Activated B cell treated with CpG ODN at 0.5 μM for 24 hours (primary cell): ENCODE results near the gene MLLT3. TPM values are rescaled to one million over a fixed set of nuclear protein-coding genes. Genes with fewer than 3 reads are reported as not detected.

Experiments used
- ATAC-seq: fragments of 200-7000 bp; cut with Tn5 transposase; one replicate; pipeline ENCODE4 v1.10.0; 2021; ENCODE audit warnings: low read depth, mild to moderate bottlenecking, moderate library complexity
- CTCF ChIA-PET: fragments of 350-600 bp; sonication (Branson Sonifier 250); formaldehyde crosslinking; loops from one replicate; lab custom pipeline; 2021; ENCODE audit warnings: antibody characterized with exemption; lab: Charles Lee
- POLR2A ChIA-PET: fragments of 350-600 bp; sonication (Branson Sonifier 250); formaldehyde crosslinking; loops from one replicate; lab custom pipeline; 2021; ENCODE audit warnings: antibody characterized with exemption; lab: Charles Lee
- DNase-seq: peaks from one replicate; pipeline ENCODE4 v3.0.0; 2022
- H3K27ac Mint-ChIP-seq: one replicate; pipeline ENCODE4 v1.8.0; 2020; ENCODE audit warnings: mixed read lengths
- H3K27me3 Mint-ChIP-seq: one replicate; pipeline ENCODE4 v1.8.0; 2021; ENCODE audit warnings: mixed read lengths
- H3K36me3 Mint-ChIP-seq: one replicate; pipeline ENCODE4 v1.8.0; 2021; ENCODE audit warnings: low read depth, mixed read lengths
- H3K4me1 Mint-ChIP-seq: one replicate; pipeline ENCODE4 v1.8.0; 2021; ENCODE audit warnings: mixed read lengths
- H3K4me3 Mint-ChIP-seq: one replicate; pipeline ENCODE4 v1.8.0; 2020; ENCODE audit warnings: mild to moderate bottlenecking, mixed read lengths
- H3K9me3 Mint-ChIP-seq: one replicate; pipeline ENCODE4 v1.8.0; 2020; ENCODE audit warnings: mixed read lengths
- intact Hi-C: fragments of 100-400 bp; cut with micrococcal nuclease; formaldehyde crosslinking; loops from one replicate; pipeline ENCODE4 v1.15.1; 2024
- total RNA-seq: library from RNA; stranded (reverse); gene quantifications from 2 replicates; pipeline ENCODE4 v1.2.3, GENCODE V29; 2022
- TF ChIP-seq, protein P1 (sequence below): fragments of 200-600 bp; IDR thresholded peaks from one replicate; pipeline ENCODE4 v1.8.0; 2022; ENCODE audit warnings: antibody characterized with exemption, mild to moderate bottlenecking

The MLLT3 gene
- 1.4 and 1.5 TPM in 2 replicates for total RNA-seq

GRCh38 chr9:20622330-20623020 is at the start of gene MLLT3:
MLLT3 (minus strand) TSS chr9:20622499.
- ATAC-seq, result peak; percentile 88

GRCh38 chr9:20671635-20672034 is 49.3 kb upstream of the MLLT3 start:
- Mint-ChIP-seq H3K9me3 (no peaks in the 10 kb centered on the region), H3K36me3 (peaks cover 2% of the 10 kb centered on the region), H3K4me1 (no peaks in the 10 kb centered on the region), H3K27ac (no peak overlapping the region), H3K4me3 (no peak overlapping the region), H3K27me3 (peaks cover under 1% of the 10 kb centered on the region)
- DNase-seq (no peak), ATAC-seq (no peak)
- ChIA-PET CTCF (no interaction called here), POLR2A (no interaction called here)
- TF ChIP-seq, protein P1, sequence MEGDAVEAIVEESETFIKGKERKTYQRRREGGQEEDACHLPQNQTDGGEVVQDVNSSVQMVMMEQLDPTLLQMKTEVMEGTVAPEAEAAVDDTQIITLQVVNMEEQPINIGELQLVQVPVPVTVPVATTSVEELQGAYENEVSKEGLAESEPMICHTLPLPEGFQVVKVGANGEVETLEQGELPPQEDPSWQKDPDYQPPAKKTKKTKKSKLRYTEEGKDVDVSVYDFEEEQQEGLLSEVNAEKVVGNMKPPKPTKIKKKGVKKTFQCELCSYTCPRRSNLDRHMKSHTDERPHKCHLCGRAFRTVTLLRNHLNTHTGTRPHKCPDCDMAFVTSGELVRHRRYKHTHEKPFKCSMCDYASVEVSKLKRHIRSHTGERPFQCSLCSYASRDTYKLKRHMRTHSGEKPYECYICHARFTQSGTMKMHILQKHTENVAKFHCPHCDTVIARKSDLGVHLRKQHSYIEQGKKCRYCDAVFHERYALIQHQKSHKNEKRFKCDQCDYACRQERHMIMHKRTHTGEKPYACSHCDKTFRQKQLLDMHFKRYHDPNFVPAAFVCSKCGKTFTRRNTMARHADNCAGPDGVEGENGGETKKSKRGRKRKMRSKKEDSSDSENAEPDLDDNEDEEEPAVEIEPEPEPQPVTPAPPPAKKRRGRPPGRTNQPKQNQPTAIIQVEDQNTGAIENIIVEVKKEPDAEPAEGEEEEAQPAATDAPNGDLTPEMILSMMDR, result no peak
- intact Hi-C loops, result no loop called here

More at GRCh38 chr9:20622330-20623020, at the start of gene MLLT3:
- CTCF ChIA-PET, result interaction anchor here (1.0 to 2.1 kb wide), 6 partner anchors 10 to 489 kb away, joined by 3 to 14 read pairs (median 6); partner anchors contain the start of gene FOCAD
- H3K4me1 Mint-ChIP-seq, result peaks cover 37% of the 10 kb centered on the region
- POLR2A ChIA-PET, result interaction anchor here (0.6 to 2.1 kb wide), 10 partner anchors 10 to 621 kb away, joined by 3 to 22 read pairs (median 4); partner anchors contain the start of gene FOCAD
- H3K27ac Mint-ChIP-seq, result peak within 1 kb of the TSS; percentile 80
- peak; percentile 87 for DNase-seq
- H3K36me3 Mint-ChIP-seq, result peaks cover 4% of the 10 kb centered on the region
- intact Hi-C loops, result loop anchor here (1.0 to 10.0 kb wide), 14 partner anchors 10 to 1622 kb away; partner anchors contain the start of genes DENND4C, FOCAD, HACD4 and MTAP
- TF ChIP-seq, protein P1, result no peak
- peak within 1 kb of the TSS; percentile 92 for H3K4me3 Mint-ChIP-seq
- peaks cover 17% of the 10 kb centered on the region for H3K27me3 Mint-ChIP-seq
- H3K9me3 Mint-ChIP-seq, result no peaks in the 10 kb centered on the region

DNA sequence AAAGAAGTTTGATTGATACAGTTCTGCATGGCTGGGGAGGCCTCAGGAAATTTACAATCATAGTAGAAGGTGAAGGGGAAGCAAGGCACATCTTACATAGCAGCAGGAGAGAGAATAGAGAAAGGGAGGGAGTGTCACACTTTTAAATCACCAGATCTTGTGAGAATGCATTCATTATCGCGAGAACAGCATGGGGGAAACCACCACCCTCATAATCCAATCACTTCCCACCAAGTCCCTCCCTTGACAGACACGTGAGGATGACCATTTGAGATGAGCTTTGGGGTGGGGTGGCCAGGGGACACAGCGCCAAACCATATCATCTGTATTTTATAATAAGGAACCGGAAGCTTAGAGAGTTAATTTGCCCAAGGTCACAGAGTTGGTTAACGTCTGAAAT is 48.1 kb upstream of the MLLT3 start:
- POLR2A ChIA-PET, result no interaction called here

DNA sequence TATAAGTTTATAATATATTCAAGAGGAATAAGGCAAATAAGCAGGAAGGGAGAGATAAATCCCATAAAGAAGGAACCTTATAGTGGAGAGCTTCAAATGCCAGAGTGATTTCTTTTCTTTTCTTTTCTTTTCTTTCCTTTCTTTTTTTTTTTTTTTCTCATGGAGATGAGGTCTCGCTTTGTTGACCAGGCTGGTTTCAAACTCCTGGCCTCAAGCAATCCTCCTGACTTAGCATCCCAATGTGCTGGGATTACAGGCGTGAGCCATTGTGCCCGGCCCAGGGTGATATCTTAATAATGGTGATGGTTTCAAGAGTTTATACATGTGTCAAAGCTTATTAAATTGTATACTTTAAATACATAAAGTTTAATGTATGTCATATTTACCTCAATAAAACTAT is 42.2 kb upstream of the MLLT3 start:
- CTCF ChIA-PET, result no interaction called here

More for the DNA sequence above, 48.1 kb upstream of the MLLT3 start:
- no peak overlapping the region for H3K4me3 Mint-ChIP-seq
- TF ChIP-seq, protein P1, result no peak
- no peaks in the 10 kb centered on the region for H3K9me3 Mint-ChIP-seq
- peaks cover 2% of the 10 kb centered on the region for H3K36me3 Mint-ChIP-seq
- H3K27me3 Mint-ChIP-seq, result peaks cover 4% of the 10 kb centered on the region
- DNase-seq (no peak), ATAC-seq (no peak)
- intact Hi-C loops, result no loop called here
- no peaks in the 10 kb centered on the region for H3K4me1 Mint-ChIP-seq
- CTCF ChIA-PET, result no interaction called here
- H3K27ac Mint-ChIP-seq, result no peak overlapping the region

GRCh38 chr9:20663133-20663532 is 40.8 kb upstream of the MLLT3 start:
- TF ChIP-seq, protein P1, result no peak
- no peaks in the 10 kb centered on the region for H3K36me3 Mint-ChIP-seq
- intact Hi-C loops, result no loop called here
- H3K27ac Mint-ChIP-seq, result no peak overlapping the region
- no peak overlapping the region for H3K4me3 Mint-ChIP-seq
- peaks cover 4% of the 10 kb centered on the region for H3K27me3 Mint-ChIP-seq
- DNase-seq (no peak), ATAC-seq (no peak)
- CTCF ChIA-PET, result no interaction called here
- H3K9me3 Mint-ChIP-seq, result no peaks in the 10 kb centered on the region
- POLR2A ChIA-PET, result no interaction called here
- H3K4me1 Mint-ChIP-seq, result no peaks in the 10 kb centered on the region

More for the DNA sequence above, 42.2 kb upstream of the MLLT3 start:
- intact Hi-C loops, result no loop called here
- POLR2A ChIA-PET, result no interaction called here
- no peak for DNase-seq
- H3K27me3 Mint-ChIP-seq, result peaks cover 4% of the 10 kb centered on the region
- H3K4me3 Mint-ChIP-seq, result no peak overlapping the region
- no peak overlapping the region for H3K27ac Mint-ChIP-seq
- TF ChIP-seq, protein P1, result no peak
- peaks cover 2% of the 10 kb centered on the region for H3K36me3 Mint-ChIP-seq
- no peaks in the 10 kb centered on the region for H3K9me3 Mint-ChIP-seq
- no peaks in the 10 kb centered on the region for H3K4me1 Mint-ChIP-seq
- no peak for ATAC-seq
